A673 (cell line): ENCODE measurements around the gene SGF29.

ENCODE experiments used
- EZH2 ChIP-seq: fragments of 200-600 bp; sonication (generic); IDR thresholded peaks from 2 replicates; pipeline ENCODE4 v1.6.1; 2017; ENCODE audit warnings: borderline replicate concordance, low read depth, mild to moderate bottlenecking, mixed read lengths, antibody characterized with exemption, low read length; ENCODE audit not compliant: poor library complexity, severe bottlenecking
- TF ChIP-seq, protein P1 (sequence below): fragments of 300-800, 200-600 bp; sonication (generic); conservative IDR thresholded peaks from 2 replicates; pipeline ENCODE4 v1.5.1; 2017; ENCODE audit warnings: low read depth, mild to moderate bottlenecking, antibody characterized with exemption, low read length, moderate library complexity, mixed read lengths

DNA sequence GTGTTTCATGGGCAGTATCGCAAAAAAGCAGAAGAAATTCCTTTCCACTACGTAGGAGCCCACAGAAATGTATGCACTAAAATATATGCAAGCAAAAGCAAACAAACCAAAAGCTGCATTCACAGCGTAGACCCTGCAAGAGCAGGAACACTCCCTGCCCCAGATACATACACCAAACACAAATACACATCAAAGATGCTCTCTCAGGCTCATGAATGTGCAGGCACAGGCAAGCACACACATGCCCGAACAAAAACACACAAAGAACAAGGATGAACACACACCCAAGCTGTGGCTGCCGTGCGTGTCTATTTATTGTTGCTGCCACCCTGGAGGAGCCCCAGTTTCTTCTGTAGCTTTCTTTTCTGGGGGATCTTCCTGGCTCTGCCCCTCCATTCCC lies 16.6 kb upstream of the SGF29 start:
- TF ChIP-seq, protein P1, sequence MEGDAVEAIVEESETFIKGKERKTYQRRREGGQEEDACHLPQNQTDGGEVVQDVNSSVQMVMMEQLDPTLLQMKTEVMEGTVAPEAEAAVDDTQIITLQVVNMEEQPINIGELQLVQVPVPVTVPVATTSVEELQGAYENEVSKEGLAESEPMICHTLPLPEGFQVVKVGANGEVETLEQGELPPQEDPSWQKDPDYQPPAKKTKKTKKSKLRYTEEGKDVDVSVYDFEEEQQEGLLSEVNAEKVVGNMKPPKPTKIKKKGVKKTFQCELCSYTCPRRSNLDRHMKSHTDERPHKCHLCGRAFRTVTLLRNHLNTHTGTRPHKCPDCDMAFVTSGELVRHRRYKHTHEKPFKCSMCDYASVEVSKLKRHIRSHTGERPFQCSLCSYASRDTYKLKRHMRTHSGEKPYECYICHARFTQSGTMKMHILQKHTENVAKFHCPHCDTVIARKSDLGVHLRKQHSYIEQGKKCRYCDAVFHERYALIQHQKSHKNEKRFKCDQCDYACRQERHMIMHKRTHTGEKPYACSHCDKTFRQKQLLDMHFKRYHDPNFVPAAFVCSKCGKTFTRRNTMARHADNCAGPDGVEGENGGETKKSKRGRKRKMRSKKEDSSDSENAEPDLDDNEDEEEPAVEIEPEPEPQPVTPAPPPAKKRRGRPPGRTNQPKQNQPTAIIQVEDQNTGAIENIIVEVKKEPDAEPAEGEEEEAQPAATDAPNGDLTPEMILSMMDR: no peak
- no peak for TF ChIP-seq EZH2
